Activated naive CD8-positive, alpha-beta T cell treated with anti-CD3 and anti-CD28 coated beads for 36 hours (primary cell): ENCODE results near the gene ANK3. TPM values are rescaled to one million over a fixed set of nuclear protein-coding genes. Genes with fewer than 3 reads are reported as not detected.

ENCODE experiments used
- DNase-seq: peaks from one replicate; pipeline ENCODE4 v3.0.0; 2021
- H3K27ac Mint-ChIP-seq: one replicate; pipeline ENCODE4 v1.8.0; 2022; ENCODE audit warnings: mild to moderate bottlenecking, moderate library complexity, mixed read lengths
- H3K27me3 Mint-ChIP-seq: one replicate; pipeline ENCODE4 v1.8.0; 2022; ENCODE audit warnings: mild to moderate bottlenecking, mixed read lengths
- H3K36me3 Mint-ChIP-seq: one replicate; pipeline ENCODE4 v1.8.0; 2021; ENCODE audit warnings: mild to moderate bottlenecking, mixed read lengths
- H3K4me1 Mint-ChIP-seq: one replicate; pipeline ENCODE4 v1.8.0; 2021; ENCODE audit warnings: mixed read lengths
- H3K4me3 Mint-ChIP-seq: one replicate; pipeline ENCODE4 v1.8.0; 2022; ENCODE audit warnings: mild to moderate bottlenecking, moderate library complexity, mixed read lengths
- H3K9me3 Mint-ChIP-seq: one replicate; pipeline ENCODE4 v1.8.0; 2022; ENCODE audit warnings: mixed read lengths
- total RNA-seq, 2 experiments: library from RNA; stranded (reverse); gene quantifications; one replicate each; pipeline ENCODE4 v1.2.3, GENCODE V29; 2021

The ANK3 gene
- total RNA-seq, 2 experiments from 2014 or later, result 1.3 to 1.7 TPM

DNA sequence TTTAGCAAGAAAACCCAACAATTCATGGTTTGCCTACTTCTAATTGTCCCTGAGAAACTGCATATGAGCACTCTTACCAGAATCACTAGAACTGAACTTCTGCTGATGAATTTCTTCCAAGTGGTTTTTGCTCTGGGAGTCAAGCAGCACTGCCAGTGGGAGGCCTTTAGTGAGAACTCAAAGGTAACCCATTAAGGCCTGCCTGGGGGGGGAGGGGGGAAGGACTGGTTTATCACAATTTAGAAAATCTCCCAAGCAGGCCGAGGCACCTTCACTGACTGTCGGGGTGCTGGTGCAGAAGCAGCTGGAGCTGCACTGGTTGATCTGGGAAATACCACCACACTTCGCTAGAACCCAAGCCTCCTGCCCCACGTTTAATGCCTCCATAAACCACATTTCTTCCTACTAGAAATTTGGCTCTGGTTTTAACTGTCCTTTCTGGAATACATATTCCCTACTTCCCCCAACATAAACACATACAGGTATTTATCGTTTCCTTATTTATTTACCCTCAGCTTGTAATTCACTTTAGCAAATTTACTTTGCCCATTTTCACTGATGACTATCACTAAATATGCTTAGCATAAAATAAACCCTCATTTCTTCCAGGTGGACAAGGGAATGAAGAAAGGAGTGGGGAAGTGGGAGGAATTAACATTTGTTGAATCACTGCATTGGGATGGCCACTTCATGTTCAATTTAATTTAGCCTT is 14.2 kb downstream of the ANK3 start:
- H3K36me3 Mint-ChIP-seq, result no peaks in the 10 kb centered on the region
- H3K27me3 Mint-ChIP-seq, result no peaks in the 10 kb centered on the region
- H3K4me3 Mint-ChIP-seq, result no peak overlapping the region
- H3K27ac Mint-ChIP-seq, result no peak overlapping the region
- no peak for DNase-seq
- H3K4me1 Mint-ChIP-seq, result no peaks in the 10 kb centered on the region
- H3K9me3 Mint-ChIP-seq, result no peaks in the 10 kb centered on the region

DNA sequence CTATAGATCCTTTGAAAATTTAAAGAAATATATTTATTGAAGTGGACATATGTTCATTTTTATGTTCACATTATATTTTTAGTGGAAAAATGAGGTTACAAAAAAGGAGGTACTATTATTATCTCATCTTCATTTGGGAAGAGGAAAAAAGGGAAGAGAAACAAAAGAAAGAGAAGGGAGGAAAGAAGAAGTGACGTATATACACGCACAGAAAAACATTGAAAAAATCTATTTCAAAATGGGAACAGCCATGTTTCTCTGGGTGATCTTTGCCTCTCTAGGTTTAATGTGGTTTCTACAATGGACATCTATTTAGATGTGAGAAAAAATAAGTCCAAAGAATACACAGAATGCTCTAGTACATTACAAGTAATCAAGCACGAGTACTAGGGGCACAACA is 14.8 kb downstream of the ANK3 start:
- H3K36me3 Mint-ChIP-seq, result no peaks in the 10 kb centered on the region
- H3K27ac Mint-ChIP-seq, result no peak overlapping the region
- no peak for DNase-seq
- H3K4me1 Mint-ChIP-seq, result no peaks in the 10 kb centered on the region
- H3K9me3 Mint-ChIP-seq, result no peaks in the 10 kb centered on the region
- H3K27me3 Mint-ChIP-seq, result no peaks in the 10 kb centered on the region
- H3K4me3 Mint-ChIP-seq, result no peak overlapping the region

DNA sequence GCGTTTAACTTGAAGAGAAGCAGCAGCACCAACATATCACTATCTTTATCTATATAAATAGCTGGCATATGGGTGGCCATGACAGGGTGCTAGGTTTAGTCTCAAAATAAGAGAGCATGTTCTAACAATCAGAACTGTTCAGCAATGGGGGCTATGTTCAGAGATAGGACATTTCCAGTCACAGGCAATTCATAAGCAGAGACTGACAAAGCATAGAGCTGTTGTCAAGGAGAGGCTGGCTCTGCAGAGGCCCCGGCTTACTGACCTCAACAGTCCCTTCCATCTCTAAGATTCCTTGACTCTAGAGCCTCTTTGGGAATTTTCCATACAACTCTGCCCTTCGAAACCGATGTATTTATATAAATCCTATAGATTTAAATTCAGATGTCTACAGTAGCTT is 17.2 kb downstream of the ANK3 start:
- Mint-ChIP-seq H3K27me3 (peaks cover 7% of the 10 kb centered on the region), H3K4me1 (no peaks in the 10 kb centered on the region), H3K27ac (no peak overlapping the region), H3K4me3 (no peak overlapping the region), H3K9me3 (no peaks in the 10 kb centered on the region), H3K36me3 (no peaks in the 10 kb centered on the region)
- no peak for DNase-seq

DNA sequence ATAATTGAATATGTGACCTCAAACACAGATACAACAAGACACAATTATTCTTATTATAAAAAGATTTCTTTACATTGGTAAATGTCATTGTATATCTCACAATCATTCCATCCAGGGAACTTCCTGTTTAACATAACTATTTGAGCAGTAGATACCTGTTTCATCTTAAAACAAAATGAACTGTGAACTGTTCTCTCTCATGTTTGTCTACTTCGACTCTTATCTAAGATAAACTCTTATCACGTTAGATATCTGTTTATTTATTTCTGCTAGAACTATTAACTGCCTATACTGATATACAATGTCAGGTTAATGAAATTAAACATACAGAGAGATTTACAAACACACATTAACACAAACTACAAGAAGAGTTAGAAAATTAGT is 20.1 kb downstream of the ANK3 start:
- Mint-ChIP-seq H3K27ac (no peak overlapping the region), H3K9me3 (no peaks in the 10 kb centered on the region), H3K4me3 (no peak overlapping the region), H3K27me3 (peaks cover 7% of the 10 kb centered on the region), H3K4me1 (no peaks in the 10 kb centered on the region), H3K36me3 (no peaks in the 10 kb centered on the region)
- no peak for DNase-seq

DNA sequence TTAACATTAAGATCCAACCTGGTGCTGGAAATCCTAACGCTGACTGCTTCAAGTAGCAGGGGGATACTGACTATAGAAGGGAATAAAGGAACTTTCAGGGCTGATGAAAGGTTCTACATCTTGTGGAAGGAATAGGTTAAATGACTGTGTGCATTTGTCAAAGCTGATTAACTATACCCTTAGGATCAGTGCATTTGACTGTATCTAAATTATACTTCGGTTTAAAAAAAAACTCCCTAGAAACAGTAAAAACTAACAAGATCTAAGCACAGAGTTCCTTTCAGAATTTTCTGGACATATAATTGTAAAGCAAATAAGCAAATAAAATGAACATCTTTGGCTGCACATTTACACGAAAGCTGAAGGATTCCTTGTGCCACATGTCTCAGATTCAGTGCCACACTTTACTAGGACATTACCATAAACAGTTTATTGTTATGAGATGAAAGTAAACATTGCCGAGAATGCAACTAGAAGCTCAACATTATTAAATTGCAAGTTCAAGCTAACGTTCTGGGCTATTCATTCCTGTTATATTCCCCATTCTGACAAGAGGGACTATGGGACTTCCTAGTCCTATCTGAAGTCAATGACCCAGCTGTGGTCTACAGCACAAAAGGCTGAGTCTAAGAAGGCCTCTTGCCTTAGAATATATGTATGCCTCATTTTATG is 20.7 kb downstream of the ANK3 start:
- DNase-seq, result no peak
- H3K9me3 Mint-ChIP-seq, result no peaks in the 10 kb centered on the region
- no peak overlapping the region for H3K27ac Mint-ChIP-seq
- no peaks in the 10 kb centered on the region for H3K36me3 Mint-ChIP-seq
- no peak overlapping the region for H3K4me3 Mint-ChIP-seq
- no peaks in the 10 kb centered on the region for H3K4me1 Mint-ChIP-seq
- H3K27me3 Mint-ChIP-seq, result peaks cover 7% of the 10 kb centered on the region

DNA sequence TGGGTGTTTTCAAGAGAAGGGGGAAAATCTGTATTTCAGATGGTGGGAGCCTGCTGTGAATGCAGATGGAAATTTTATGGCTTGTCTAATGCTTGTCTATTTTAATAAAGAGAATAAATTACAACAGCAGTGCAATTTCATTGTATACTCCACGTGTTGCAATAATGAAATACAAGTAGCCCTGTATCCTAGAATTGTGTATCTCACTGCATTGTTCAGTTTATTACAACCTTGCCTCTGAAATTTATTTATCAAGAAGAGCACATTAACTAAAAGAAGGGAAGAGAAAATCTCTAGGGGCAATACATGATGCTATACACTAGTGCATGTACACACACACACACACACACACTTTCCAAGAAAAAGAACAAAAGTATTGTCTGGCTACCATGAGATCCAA is 21.8 kb downstream of the ANK3 start:
- Mint-ChIP-seq H3K4me1 (no peaks in the 10 kb centered on the region), H3K27me3 (peaks cover 7% of the 10 kb centered on the region), H3K4me3 (no peak overlapping the region), H3K36me3 (no peaks in the 10 kb centered on the region), H3K27ac (no peak overlapping the region), H3K9me3 (no peaks in the 10 kb centered on the region)
- no peak for DNase-seq

DNA sequence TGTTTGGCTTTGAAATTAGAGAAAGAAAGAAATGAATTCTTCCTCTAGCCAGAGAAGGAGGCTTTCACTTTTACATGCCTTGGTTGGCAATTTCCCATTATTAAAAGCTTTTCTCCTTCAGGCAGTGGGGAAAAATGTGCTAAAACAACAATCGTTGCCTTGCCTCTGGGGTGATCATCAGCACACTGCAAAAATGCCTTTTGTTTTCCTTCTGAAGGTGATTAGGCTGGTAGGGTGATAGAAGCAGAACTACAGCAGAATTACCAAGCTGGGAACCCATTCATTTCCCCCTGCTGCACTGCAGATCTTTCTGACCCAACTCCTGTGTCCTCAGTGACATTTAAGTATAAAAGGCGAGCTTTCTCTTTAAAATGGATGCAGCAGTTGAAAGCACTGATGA is 22.2 kb downstream of the ANK3 start:
- Mint-ChIP-seq H3K27me3 (peaks cover 7% of the 10 kb centered on the region), H3K9me3 (no peaks in the 10 kb centered on the region), H3K4me1 (no peaks in the 10 kb centered on the region), H3K27ac (no peak overlapping the region), H3K36me3 (no peaks in the 10 kb centered on the region), H3K4me3 (no peak overlapping the region)
- DNase-seq, result no peak

DNA sequence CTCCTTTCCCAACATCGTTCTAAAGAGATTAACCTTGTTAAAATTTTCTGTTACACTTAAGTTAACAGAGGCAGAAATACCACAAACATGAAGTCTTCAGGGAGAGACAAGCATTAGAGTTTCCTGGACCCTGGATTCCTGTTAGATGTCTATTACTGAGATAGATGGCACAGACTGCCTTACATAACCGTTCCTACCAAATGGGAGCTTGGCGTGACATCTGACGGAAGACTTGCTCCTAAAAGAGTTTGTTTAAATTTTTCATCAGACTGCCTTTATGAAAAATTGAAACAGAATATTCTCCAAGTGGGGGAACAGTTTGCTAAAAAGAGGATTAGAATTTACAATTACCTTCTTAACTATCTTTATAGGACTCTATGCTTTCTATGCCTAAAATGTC is 22.7 kb downstream of the ANK3 start:
- DNase-seq, result no peak

DNA sequence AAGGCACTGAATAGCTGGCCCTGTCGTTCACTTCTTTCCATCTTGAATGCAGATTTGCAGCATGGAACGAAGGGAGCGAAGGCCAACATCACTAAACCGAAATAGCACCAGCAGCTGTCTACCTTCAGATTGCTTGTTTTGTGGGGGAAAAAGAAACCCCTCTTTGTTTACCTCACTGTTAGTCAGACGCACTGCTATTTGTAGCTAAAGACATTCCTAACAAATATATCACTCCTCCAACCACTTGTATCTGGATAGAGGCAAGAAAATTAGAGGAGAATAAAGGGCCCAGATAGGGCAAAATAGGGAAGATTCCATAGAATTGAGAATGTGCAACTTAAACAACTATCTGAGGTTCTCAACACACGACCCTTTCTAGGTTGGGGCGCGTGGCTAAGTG is 26.5 kb downstream of the ANK3 start:
- no peak overlapping the region for H3K27ac Mint-ChIP-seq
- no peaks in the 10 kb centered on the region for H3K36me3 Mint-ChIP-seq
- peaks cover 8% of the 10 kb centered on the region for H3K27me3 Mint-ChIP-seq
- H3K4me3 Mint-ChIP-seq, result no peak overlapping the region
- no peaks in the 10 kb centered on the region for H3K4me1 Mint-ChIP-seq
- DNase-seq, result no peak
- H3K9me3 Mint-ChIP-seq, result no peaks in the 10 kb centered on the region

More for the DNA sequence above, 22.7 kb downstream of the ANK3 start:
- no peaks in the 10 kb centered on the region for H3K4me1 Mint-ChIP-seq
- peaks cover 7% of the 10 kb centered on the region for H3K27me3 Mint-ChIP-seq
- no peaks in the 10 kb centered on the region for H3K9me3 Mint-ChIP-seq
- H3K36me3 Mint-ChIP-seq, result no peaks in the 10 kb centered on the region
- no peak overlapping the region for H3K27ac Mint-ChIP-seq
- no peak overlapping the region for H3K4me3 Mint-ChIP-seq

DNA sequence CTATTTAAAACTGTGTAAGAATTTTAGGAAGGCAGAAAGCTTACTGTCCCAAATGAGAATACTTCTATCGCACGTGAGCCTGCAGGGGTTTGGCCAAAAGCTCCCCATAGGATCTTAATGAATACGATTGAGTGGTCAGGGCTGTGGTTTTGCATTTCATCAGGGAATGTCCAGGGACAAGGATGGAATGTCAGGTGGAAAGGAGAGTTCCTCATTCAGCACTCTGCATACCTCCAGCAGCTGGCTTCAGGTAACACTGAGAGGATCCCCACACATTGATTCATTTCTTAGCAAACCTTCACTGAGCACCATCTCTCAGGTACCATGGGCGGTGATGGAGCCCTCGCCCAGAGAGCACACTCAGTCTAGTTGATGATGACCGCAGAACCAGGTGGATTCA is 27.2 kb downstream of the ANK3 start:
- Mint-ChIP-seq H3K27me3 (peaks cover 4% of the 10 kb centered on the region), H3K36me3 (no peaks in the 10 kb centered on the region), H3K4me1 (no peaks in the 10 kb centered on the region), H3K27ac (no peak overlapping the region), H3K4me3 (no peak overlapping the region), H3K9me3 (no peaks in the 10 kb centered on the region)
- no peak for DNase-seq

DNA sequence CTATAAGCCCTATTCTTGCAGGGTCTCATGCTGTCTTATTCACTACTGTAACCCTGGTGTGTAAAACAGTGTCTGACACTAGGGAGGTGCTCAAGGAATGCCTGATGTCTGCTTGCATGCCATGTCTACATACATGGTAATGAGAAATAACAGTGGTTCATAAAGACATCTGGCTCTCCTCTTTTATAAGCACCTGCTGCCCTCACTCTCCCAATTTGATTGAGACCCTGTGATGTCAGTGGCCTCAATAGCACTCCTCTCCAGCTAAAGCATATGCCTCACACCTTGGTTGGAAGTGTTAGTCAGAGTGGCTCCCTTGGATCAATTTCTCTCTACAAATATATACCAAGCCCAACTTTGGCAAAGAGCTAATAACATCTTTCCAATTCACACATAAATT is 30.6 kb downstream of the ANK3 start:
- DNase-seq, result no peak
- no peak overlapping the region for H3K27ac Mint-ChIP-seq
- no peaks in the 10 kb centered on the region for H3K4me1 Mint-ChIP-seq
- no peaks in the 10 kb centered on the region for H3K36me3 Mint-ChIP-seq
- H3K27me3 Mint-ChIP-seq, result peaks cover 4% of the 10 kb centered on the region
- no peaks in the 10 kb centered on the region for H3K9me3 Mint-ChIP-seq
- no peak overlapping the region for H3K4me3 Mint-ChIP-seq

DNA sequence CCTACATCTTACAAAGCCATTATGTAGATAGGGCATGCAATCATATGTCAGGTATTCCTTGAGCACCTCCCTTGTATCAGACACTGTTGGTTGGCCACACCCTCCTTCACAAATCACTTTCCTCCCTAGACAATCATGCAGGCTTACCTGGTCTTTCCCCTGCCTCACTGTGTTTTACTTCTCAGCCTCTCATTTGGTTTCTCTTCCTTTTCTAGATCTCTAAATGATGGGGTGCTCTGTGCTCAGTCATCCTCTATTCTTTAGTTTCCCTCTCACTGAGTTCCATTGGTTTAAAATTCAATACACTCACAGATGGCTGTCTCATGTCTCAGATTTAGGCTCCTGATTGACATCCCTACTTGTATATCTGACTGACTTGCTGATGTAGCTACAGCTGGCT is 31.4 kb downstream of the ANK3 start:
- Mint-ChIP-seq H3K27me3 (peaks cover 4% of the 10 kb centered on the region), H3K36me3 (no peaks in the 10 kb centered on the region)

DNA sequence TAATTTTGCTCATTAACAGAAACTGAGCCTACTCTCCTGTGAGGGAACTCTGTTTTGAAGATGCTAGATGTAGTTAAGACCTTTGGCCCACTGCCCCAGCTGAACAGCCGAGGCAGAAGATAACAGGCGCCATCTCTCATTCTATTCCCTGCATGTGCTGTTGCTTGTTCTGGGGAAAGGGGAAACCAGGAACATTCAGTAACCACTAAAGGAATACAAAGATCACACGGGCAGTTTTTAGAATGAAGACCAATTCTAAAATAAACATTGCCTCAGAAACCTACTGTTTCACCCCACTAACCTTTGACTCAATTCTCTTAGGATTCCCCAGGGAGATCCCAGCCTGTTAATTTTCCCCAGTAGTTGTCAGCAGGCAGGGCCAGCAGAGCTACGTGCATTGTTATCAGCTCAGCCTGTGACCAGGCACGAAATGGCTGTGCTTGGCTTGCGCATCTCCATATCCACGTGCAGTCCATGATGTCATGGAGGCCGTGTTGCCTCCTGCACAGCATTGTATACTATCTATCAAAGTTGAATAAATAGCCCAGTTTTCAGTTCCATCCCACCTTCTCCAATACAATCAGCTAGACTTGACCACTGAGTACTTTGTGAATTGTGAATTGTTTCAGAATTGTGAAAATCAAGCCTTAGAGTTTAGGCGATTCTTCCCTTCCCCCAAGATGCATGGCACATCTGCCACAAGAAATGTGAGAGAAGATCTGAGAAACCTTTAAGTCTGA is 36.0 kb downstream of the ANK3 start:
- Mint-ChIP-seq H3K27me3 (peaks cover 5% of the 10 kb centered on the region), H3K4me1 (no peaks in the 10 kb centered on the region), H3K4me3 (no peak overlapping the region), H3K36me3 (no peaks in the 10 kb centered on the region), H3K27ac (no peak overlapping the region), H3K9me3 (no peaks in the 10 kb centered on the region)
- DNase-seq, result no peak

More for the DNA sequence above, 31.4 kb downstream of the ANK3 start:
- Mint-ChIP-seq H3K9me3 (no peaks in the 10 kb centered on the region), H3K4me3 (no peak overlapping the region), H3K4me1 (no peaks in the 10 kb centered on the region), H3K27ac (no peak overlapping the region)
- DNase-seq, result no peak

DNA sequence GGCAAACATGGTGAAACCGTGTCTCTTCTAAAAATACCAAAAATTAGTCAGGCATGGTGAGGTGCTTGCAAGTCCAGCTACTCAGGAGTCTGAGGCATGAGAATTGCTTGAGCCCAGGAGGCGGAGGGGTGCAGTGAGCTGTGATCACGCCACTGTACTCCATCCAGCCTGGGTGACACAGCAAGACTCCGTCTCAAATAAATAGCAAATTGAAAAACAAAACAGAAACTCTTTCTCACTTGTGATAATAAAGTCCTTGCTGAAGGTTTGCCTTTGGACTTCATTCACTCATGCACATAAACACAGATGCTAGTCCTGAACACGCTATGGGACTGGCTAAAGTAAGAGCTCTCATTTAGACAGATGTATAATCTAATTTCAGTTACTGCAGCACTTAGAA is 37.6 kb downstream of the ANK3 start:
- Mint-ChIP-seq H3K27ac (peak overlapping the region; percentile 31), H3K4me3 (no peak overlapping the region), H3K27me3 (peaks cover 5% of the 10 kb centered on the region), H3K36me3 (no peaks in the 10 kb centered on the region), H3K9me3 (no peaks in the 10 kb centered on the region), H3K4me1 (no peaks in the 10 kb centered on the region)
- DNase-seq, result no peak

DNA sequence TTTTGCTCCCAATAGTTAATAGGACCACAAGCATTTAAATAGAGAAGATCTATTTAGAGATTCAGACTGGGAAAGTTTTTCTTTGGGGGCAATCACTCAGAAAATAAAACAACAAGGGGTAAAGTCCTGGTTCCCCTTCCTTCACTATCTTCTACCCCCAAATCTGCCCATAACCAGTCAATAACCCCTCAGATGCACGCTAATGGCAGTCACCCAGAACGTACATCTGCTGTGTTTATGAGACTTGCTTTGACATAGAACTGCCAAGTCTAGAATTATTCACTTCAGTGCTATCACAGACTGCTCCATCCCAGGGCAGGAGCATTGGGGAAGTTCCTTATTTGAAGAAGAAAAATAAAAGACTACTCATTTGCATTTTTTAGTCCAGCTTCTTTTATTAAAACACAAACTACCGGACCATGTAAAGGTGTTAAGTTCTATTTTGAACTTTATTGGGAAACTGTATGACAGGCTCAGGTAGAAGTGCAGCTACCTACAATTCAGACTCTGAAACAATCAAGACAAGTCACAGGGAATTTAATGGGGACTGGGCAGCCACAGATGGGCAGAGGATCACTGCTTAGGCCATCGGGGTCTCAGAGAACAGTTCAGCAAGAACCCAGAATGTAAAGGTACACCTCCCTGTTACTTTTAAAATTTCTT is 38.4 kb downstream of the ANK3 start:
- no peaks in the 10 kb centered on the region for H3K9me3 Mint-ChIP-seq
- no peak for DNase-seq
- H3K27ac Mint-ChIP-seq, result no peak overlapping the region
- H3K36me3 Mint-ChIP-seq, result no peaks in the 10 kb centered on the region
- no peaks in the 10 kb centered on the region for H3K4me1 Mint-ChIP-seq
- no peak overlapping the region for H3K4me3 Mint-ChIP-seq
- peaks cover 5% of the 10 kb centered on the region for H3K27me3 Mint-ChIP-seq
